Measurements from ENCODE around the gene PDLIM1. TPM values are rescaled to one million over a fixed set of nuclear protein-coding genes. Genes with fewer than 3 reads are reported as not detected.

Gene PDLIM1
- total and polyA plus RNA-seq, 2 of the 13 experiments (the other 11 are each of a cell fraction or from before 2014, with no cell fraction given), result 119 to 123 TPM

DNA sequence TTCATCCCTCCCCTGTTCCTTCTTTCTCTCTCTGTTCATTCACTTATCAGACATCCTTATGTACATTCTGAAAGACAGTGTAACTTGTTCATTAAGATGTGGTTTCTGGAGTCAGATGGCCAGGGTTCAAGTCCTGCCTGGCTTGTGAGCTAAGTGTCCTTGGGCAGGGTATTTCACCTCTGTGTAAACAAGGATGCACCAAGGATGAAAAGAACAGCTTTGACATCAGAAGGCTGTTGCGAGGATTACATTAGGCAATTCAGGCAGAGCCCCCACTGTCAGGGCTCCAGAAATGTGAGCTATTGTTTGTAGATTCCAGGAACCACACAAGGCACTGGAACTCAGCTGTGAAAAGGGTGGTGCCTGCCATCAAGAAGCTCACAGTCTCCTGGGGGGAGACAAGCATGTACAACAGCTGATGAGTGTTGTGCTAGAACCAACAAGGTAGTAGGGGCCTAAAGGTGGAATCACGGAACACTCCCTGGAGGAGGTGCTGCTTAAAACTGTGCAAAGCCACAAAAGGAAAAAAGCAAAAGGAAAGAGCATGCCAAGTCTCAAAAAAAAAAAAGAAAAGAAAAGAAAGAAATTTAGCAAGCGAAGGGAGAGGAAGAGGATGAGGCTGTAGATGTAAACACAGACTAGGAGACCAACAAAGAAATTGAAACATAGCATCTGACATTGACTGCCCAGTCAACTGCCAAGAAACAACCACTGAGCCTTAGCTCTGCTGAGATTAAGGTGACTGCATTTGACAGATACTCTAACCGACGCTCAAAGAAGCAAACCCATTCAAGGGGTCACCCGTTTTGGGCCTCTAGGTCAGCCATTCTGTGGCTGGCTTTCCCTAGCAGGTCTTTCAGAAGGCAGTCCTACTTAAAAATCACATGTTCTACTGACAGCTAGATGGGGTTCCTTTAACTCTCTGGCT lies 12.5 kb downstream of the PDLIM1 start (continued):
- TF ChIP-seq ATF7 (IDR thresholded peaks at IDR 0.05) (no peak), ATF7 (CRISPR knock-in tag; IDR thresholded peaks at IDR 0.05) (peak; percentile 68; the same call in 1 of the 2 replicates), ZMYM3 (CRISPR knock-in tag; IDR thresholded peaks at IDR 0.05) (peak; percentile 89), ATRX (CRISPR knock-in tag; IDR thresholded peaks at IDR 0.05; ENCODE audit: borderline replicate concordance) (no peak), ZNF329 (CRISPR knock-in tag; IDR thresholded peaks at IDR 0.05; ENCODE audit: low read depth) (no peak), FOXA1 (IDR thresholded peaks at IDR 0.05) (no peak), FOXA1 (CRISPR knock-in tag; IDR thresholded peaks at IDR 0.05) (peak; percentile 99), ZNF781 (CRISPR knock-in tag; IDR thresholded peaks at IDR 0.05; ENCODE audit: borderline replicate concordance, not compliant biosample characterization) (no peak), TAF1 (CRISPR knock-in tag; IDR thresholded peaks at IDR 0.05) (no peak; the same call in 1 of the 2 replicates), ZNF3 (CRISPR knock-in tag; IDR thresholded peaks at IDR 0.05) (no peak), POGZ (CRISPR knock-in tag; IDR thresholded peaks at IDR 0.05) (no peak), FOXP1 (IDR thresholded peaks at IDR 0.05) (no peak; the same call in 1 of the 2 replicates), FOXP1 (CRISPR knock-in tag; IDR thresholded peaks at IDR 0.05) (peak; percentile 92), SOX13 (IDR thresholded peaks at IDR 0.05) (peak; percentile 98), SOX13 (CRISPR knock-in tag; conservative IDR thresholded peaks at IDR 0.05 in 1 of 2, IDR thresholded peaks at IDR 0.05 in 1 of 2) (peak in 1 of 2 experiments; percentile 99; a peak in 2 of 4 replicates), ZNF501 (CRISPR knock-in tag; IDR thresholded peaks at IDR 0.05) (no peak), ZNF710 (CRISPR knock-in tag; IDR thresholded peaks at IDR 0.05; ENCODE audit: borderline replicate concordance) (peak; percentile 96; the same call in 1 of the 2 replicates), ZZZ3 (CRISPR knock-in tag; IDR thresholded peaks at IDR 0.05; ENCODE audit: borderline replicate concordance) (no peak), ZNF569 (CRISPR knock-in tag; IDR thresholded peaks at IDR 0.05; ENCODE audit: borderline replicate concordance) (no peak), NFYB (CRISPR knock-in tag; IDR thresholded peaks at IDR 0.05) (no peak), KLF11 (CRISPR knock-in tag; IDR thresholded peaks at IDR 0.05) (peak; percentile 88), DMAP1 (CRISPR knock-in tag; IDR thresholded peaks at IDR 0.05) (peak; percentile 75), ZNF333 (CRISPR knock-in tag; IDR thresholded peaks at IDR 0.05; ENCODE audit: borderline replicate concordance) (no peak), ZNF136 (CRISPR knock-in tag; IDR thresholded peaks at IDR 0.05; ENCODE audit: low read depth) (no peak), DMTF1 (CRISPR knock-in tag; IDR thresholded peaks at IDR 0.05) (no peak), ZNF24 (IDR thresholded peaks at IDR 0.05) (no peak)
- TF ChIP-seq, protein P1, sequence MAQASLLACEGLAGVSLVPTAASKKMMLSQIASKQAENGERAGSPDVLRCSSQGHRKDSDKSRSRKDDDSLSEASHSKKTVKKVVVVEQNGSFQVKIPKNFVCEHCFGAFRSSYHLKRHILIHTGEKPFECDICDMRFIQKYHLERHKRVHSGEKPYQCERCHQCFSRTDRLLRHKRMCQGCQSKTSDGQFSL (CRISPR knock-in tag; IDR thresholded peaks at IDR 0.05), result no peak
